HUES64 (cell line): Measurements from ENCODE around the gene CENPM.

ENCODE experiments used
- H3K27ac ChIP-seq: 2 replicates; pipeline ENCODE4 v1.7.0; 2013; ENCODE audit warnings: low read depth, low read length, inconsistent platforms
- H3K27me3 ChIP-seq: 2 replicates; pipeline ENCODE4 v1.6.1; 2013; ENCODE audit warnings: mild to moderate bottlenecking, low read length; ENCODE audit not compliant: insufficient read depth
- H3K36me3 ChIP-seq: 2 replicates; pipeline ENCODE4 v1.6.1; 2013; ENCODE audit warnings: mild to moderate bottlenecking, low read length; ENCODE audit not compliant: insufficient read depth
- H3K4me1 ChIP-seq: 2 replicates; pipeline ENCODE4 v1.6.1; 2013; ENCODE audit warnings: mild to moderate bottlenecking, low read length, moderate library complexity; ENCODE audit not compliant: insufficient read depth
- H3K4me3 ChIP-seq: 2 replicates; pipeline ENCODE4 v1.5.1; 2013; ENCODE audit warnings: mild to moderate bottlenecking, low read length, moderate library complexity
- H3K9ac ChIP-seq: 2 replicates; pipeline ENCODE4 v1.6.1; 2013; ENCODE audit warnings: mild to moderate bottlenecking, low read depth, low read length
- H3K9me3 ChIP-seq: 2 replicates; pipeline ENCODE4 v1.6.1; 2013; ENCODE audit warnings: low read depth, low read length; ENCODE audit not compliant: insufficient read depth
- WGBS: fragments of 150-250, 120-280 bp; methylation state at CpG from one replicate; pipeline ENCODE4 v1.1.7; 2013; ENCODE audit warnings: missing lambda C conversion rate; 5-methylcytosine and 5-hydroxymethylcytosine counted together

Gene CENPM

GRCh38 chr22:41917375-41917902 lies 29.5 kb downstream of the CENPM start:
- no peaks in the 10 kb centered on the region for H3K36me3 ChIP-seq
- no peak overlapping the region for H3K27ac ChIP-seq
- H3K9me3 ChIP-seq, result no peaks in the 10 kb centered on the region
- WGBS, result 81% methylated on average over 11 of the region's 11 CpGs
- no peak overlapping the region for H3K4me3 ChIP-seq
- no peak overlapping the region for H3K9ac ChIP-seq
- H3K27me3 ChIP-seq, result peaks cover 92% of the 10 kb centered on the region
- H3K4me1 ChIP-seq, result 0 out of 2 replicates have a peak, but pooled peaks cover 4% of the 10 kb centered on the region

DNA sequence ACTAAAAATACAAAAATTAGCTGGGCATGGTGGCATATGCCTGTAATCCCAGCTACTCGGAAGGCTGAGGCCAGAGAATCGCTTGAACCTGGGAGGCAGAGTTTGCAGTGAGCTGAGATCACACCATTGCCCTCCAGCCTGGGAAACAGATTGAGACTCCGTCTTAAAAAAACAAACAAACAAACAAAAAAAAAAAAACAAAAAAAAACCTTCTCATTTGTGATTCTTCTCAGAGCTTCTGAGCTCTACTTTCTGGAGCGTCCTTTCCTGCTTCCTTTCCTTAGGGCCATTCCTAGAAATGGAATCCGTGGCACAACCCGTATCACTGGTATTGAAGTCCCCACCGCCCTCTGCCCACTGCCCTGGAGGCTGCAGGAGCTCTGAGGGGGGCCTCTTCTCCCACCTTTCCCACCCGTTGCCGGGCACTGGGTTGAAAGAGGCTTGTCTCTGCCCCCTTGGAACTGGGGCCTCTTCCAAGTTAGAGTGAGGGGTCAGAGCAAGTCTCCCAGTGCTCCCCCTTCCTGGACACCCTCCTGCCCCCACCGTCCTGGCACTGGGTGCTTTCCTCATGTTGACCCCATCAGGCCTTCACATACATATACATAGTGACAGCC lies 30.1 kb downstream of the CENPM start:
- peaks cover 92% of the 10 kb centered on the region for H3K27me3 ChIP-seq
- no peak overlapping the region for H3K27ac ChIP-seq
- H3K36me3 ChIP-seq, result no peaks in the 10 kb centered on the region
- H3K9ac ChIP-seq, result no peak overlapping the region
- no peaks in the 10 kb centered on the region for H3K9me3 ChIP-seq
- H3K4me1 ChIP-seq, result 0 out of 2 replicates have a peak, but pooled peaks cover 4% of the 10 kb centered on the region
- no peak overlapping the region for H3K4me3 ChIP-seq
- 54% methylated on average over 10 of the region's 10 CpGs for WGBS

- H3K4me1 ChIP-seq, result 0 out of 2 replicates have a peak, but pooled peaks cover 4% of the 10 kb centered on the region
- no peak overlapping the region for H3K9ac ChIP-seq
- peaks cover 98% of the 10 kb centered on the region for H3K27me3 ChIP-seq
- WGBS, result 31% methylated on average over 11 of the region's 11 CpGs
- peak overlapping the region; percentile 60 for H3K4me3 ChIP-seq
- H3K9me3 ChIP-seq, result no peaks in the 10 kb centered on the region
- no peak overlapping the region for H3K27ac ChIP-seq
- no peaks in the 10 kb centered on the region for H3K36me3 ChIP-seq
Measured at GRCh38 chr22:41915786-41916493, 31.0 kb downstream of the CENPM start.

- 4% methylated on average over 60 of the region's 63 CpGs for WGBS
- Histone ChIP-seq H3K9ac (peak within 1 kb of the TSS; percentile 36; the same call in 1 of the 2 replicates), H3K4me1 (0 out of 2 replicates have a peak, but pooled peaks cover under 1% of the 10 kb centered on the region)
Measured at GRCh38 chr22:41915035-41915785, 31.7 kb downstream of the CENPM start, which contains the start of gene SHISA8. SHISA8 (minus strand) TSS chr22:41915074; CDS start chr22:41914667, 407 bp downstream.

GRCh38 chr22:41914611-41915034 lies 32.3 kb downstream of the CENPM start:
- Histone ChIP-seq H3K4me3 (peak overlapping the region; percentile 60), H3K9me3 (no peaks in the 10 kb centered on the region), H3K9ac (peak overlapping the region; percentile 36; the same call in 1 of the 2 replicates), H3K4me1 (no peaks in the 10 kb centered on the region), H3K27ac (no peak overlapping the region), H3K36me3 (no peaks in the 10 kb centered on the region), H3K27me3 (peaks cover 100% of the 10 kb centered on the region)
- WGBS, result 1% methylated on average over 67 of the region's 67 CpGs

More at GRCh38 chr22:41915035-41915785, 31.7 kb downstream of the CENPM start, which contains the start of gene SHISA8:
- H3K27me3 ChIP-seq, result peaks cover 98% of the 10 kb centered on the region
- H3K4me3 ChIP-seq, result peak within 1 kb of the TSS; percentile 60
- H3K36me3 ChIP-seq, result no peaks in the 10 kb centered on the region
- no peaks in the 10 kb centered on the region for H3K9me3 ChIP-seq
- no peak within 1 kb of the TSS for H3K27ac ChIP-seq

DNA sequence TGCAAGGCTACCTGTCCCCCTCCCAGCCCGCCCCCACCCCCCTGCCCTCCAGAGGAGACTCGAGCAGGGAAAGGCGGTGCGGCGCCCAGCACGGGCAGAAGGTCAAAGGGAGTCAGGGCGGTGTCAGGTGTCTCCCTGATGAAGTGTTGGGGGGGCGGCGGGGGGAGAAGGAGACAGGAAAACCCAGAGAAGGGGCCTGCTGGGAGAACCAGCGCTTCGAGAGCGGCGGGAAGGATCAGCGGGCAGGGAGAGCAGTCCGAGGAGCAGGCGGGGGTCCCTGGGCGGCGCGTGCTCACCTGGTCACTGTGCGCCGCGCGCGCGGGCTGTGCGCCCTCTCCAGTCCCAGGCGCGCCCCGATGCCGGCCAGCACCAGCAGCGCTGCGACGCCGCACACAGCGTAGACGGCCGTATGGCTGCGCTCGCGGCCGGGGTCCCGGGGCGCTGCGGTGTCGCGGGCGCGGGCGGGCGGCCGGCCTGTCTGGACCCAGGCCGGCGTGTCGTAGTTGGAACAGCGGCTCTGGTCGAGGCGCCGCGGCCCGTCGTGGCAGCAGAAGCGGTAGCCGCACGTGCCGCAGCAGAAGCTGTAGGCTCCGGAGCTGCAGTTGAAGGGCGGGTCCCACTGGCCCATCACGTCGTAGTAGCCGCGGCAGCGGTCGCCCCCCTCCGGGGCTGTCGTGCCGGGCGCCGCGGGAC lies 33.0 kb downstream of the CENPM start:
- peak overlapping the region; percentile 60 for H3K4me3 ChIP-seq
- H3K9ac ChIP-seq, result no peak overlapping the region
- no peaks in the 10 kb centered on the region for H3K4me1 ChIP-seq

DNA sequence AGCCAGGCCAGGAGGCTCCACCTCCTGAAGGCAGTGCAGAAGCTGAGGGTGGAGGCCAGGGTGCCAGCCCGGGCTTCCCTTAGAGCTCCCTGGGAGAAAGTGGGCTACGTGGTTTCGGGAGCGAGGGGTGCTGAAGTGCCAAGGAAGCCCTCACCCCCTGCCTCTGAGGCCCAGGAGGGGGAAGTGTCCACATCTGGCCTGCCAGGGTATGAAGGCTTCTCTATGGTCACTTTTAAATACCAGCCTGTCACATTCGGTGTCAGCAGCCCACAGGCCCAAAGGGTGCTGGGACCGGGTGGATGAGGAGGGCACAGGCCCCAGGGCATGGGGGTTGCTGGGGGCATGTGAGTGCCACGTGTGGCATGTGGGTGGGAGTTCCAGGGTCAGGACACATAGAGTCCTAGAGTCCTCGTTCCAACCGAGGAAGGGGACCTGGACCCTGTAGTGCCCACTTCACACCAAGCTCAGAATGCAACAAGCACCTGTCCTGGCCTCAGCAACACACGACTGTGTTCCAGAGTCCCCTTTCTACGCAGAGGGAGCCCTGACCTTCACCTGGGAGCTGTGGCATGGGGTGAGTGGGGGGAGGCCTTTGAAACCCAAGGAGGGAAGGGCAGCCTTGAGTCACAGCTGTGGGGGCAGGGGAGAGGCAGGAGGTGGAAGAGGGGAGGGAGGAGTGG lies 33.8 kb downstream of the CENPM start:
- 0 out of 2 replicates have a peak, but pooled peaks cover 3% of the 10 kb centered on the region for H3K4me1 ChIP-seq
- H3K27me3 ChIP-seq, result peaks cover 100% of the 10 kb centered on the region
- no peaks in the 10 kb centered on the region for H3K36me3 ChIP-seq
- H3K9ac ChIP-seq, result no peak overlapping the region
- H3K9me3 ChIP-seq, result no peaks in the 10 kb centered on the region
- H3K27ac ChIP-seq, result no peak overlapping the region
- H3K4me3 ChIP-seq, result no peak overlapping the region
- 62% methylated on average over 11 of the region's 11 CpGs for WGBS

More for the DNA sequence above, 33.0 kb downstream of the CENPM start:
- Histone ChIP-seq H3K36me3 (no peaks in the 10 kb centered on the region), H3K9me3 (no peaks in the 10 kb centered on the region), H3K27ac (no peak overlapping the region), H3K27me3 (peaks cover 100% of the 10 kb centered on the region)
- WGBS, result 2% methylated on average over 78 of the region's 79 CpGs

DNA sequence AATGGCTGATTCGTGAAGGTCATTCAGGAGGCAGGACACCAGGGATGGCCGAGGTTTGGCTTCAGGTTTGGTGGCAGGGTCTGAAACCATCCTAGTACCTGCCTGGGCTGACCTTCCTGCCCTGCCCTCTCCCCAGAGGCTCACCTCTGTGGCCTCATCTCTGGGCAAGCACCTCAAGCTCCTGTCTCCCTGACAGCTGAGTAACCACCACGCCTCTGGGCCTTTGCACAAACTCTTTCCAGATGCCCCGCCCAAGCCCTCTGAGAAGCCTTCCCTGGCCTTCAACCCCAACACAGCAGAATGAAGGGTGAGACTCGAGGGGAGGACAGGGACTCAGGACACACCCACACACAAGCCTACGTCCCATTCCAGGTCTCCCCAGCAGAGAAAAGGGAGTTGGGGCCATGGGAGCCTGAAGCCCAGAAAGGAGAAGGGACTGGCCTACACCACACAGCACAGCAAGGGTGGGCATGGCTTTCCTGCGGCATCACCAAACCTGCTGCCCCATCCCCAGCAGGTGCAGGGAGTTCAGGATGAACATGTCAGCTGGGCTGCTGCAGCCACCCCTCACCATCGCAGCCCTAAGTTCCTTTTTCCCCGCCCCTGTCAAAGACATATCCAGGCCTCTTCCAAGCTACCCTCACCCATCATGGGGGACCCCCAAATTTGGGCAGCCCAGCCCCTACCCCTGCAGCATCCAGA lies 34.5 kb downstream of the CENPM start:
- no peak overlapping the region for H3K4me3 ChIP-seq
- peaks cover 93% of the 10 kb centered on the region for H3K27me3 ChIP-seq
- no peak overlapping the region for H3K27ac ChIP-seq
- 0 out of 2 replicates have a peak, but pooled peaks cover 3% of the 10 kb centered on the region for H3K4me1 ChIP-seq
- WGBS, result 79% methylated on average over 9 of the region's 9 CpGs
- H3K9ac ChIP-seq, result no peak overlapping the region
- H3K9me3 ChIP-seq, result no peaks in the 10 kb centered on the region
- no peaks in the 10 kb centered on the region for H3K36me3 ChIP-seq

- Histone ChIP-seq H3K9me3 (no peaks in the 10 kb centered on the region), H3K4me1 (0 out of 2 replicates have a peak, but pooled peaks cover 3% of the 10 kb centered on the region), H3K4me3 (peak overlapping the region; percentile 8; the same call in 1 of the 2 replicates), H3K9ac (no peak overlapping the region), H3K36me3 (peaks cover 4% of the 10 kb centered on the region; the same call in 1 of the 2 replicates), H3K27ac (no peak overlapping the region), H3K27me3 (peaks cover 79% of the 10 kb centered on the region)
- 17% methylated on average over 37 of the region's 37 CpGs for WGBS
Measured at GRCh38 chr22:41911001-41911611, 35.8 kb downstream of the CENPM start.
